ENCODE results near the gene ATAD2B.

GRCh38 chr2:23788100-23788499 lies 138.8 kb downstream of the ATAD2B start:
- TF ChIP-seq CTCF (IDR thresholded peaks at IDR 0.05) (no peak), POLR2A (IDR thresholded peaks at IDR 0.05) (no peak)

All from heart left ventricle (tissue), 13 donors.